H1 (cell line): ENCODE data around the gene ADAMTS13. TPM values are rescaled to one million over a fixed set of nuclear protein-coding genes. Genes with fewer than 3 reads are reported as not detected.

Source experiments
- KDM4A ChIP-seq: IDR thresholded peaks from one replicate; pipeline ENCODE4 v1.7.1; 2012; ENCODE audit warnings: low read depth, mild to moderate bottlenecking, moderate library complexity, low read length, inconsistent platforms; ENCODE audit not compliant: severe bottlenecking
- SP2 ChIP-seq: IDR thresholded peaks from 2 replicates; pipeline ENCODE4 v1.6.1; 2012; ENCODE audit warnings: mild to moderate bottlenecking, low read length, inconsistent platforms
- polyA plus RNA-seq, 7 experiments: library from polyadenylated mRNA; depleted of rRNA in 3 of 7; stranded (reverse) in 5 of 7; unstranded in 2 of 7; fragments of >200 nt in 5 of 7; fragments of 200-250 nt in 2 of 7; gene quantifications; 1 replicate in 5 of 7; 2 replicates in 1 of 7; 4 replicates in 1 of 7; pipeline versions ENCODE4 v1.2.1 to v1.2.3, GENCODE V29; 2011 to 2013; ENCODE audit warnings: missing spikeins in 2 of 7, mixed read lengths in 2 of 7
- total RNA-seq: library from RNA; stranded (reverse); fragmentation: NEBNext Ultra II Directional; extraction: Animal tissue kit (Norgen Biotek cat#: 25700); gene quantifications from 2 replicates; pipeline ENCODE4 v1.2.1, GENCODE V29; 2021

The ADAMTS13 gene
- total and polyA plus RNA-seq, 2 of the 8 experiments (the other 6 are each of a cell fraction or from before 2014, with no cell fraction given), result 4.4 to 5.8 TPM

GRCh38 chr9:133496861-133497842 is 75.0 kb downstream of the ADAMTS13 start (continued):
- TF ChIP-seq SP2, result no peak
- TF ChIP-seq KDM4A, result no peak
